Neural progenitor cell (in vitro differentiated cells): ENCODE data around the gene PROM2.

Experiments
- CTCF ChIP-seq: fragments of 200-600 bp; sonication (generic); IDR thresholded peaks from 2 replicates; pipeline ENCODE4 v1.5.1; 2017; ENCODE audit warnings: antibody characterized with exemption, mild to moderate bottlenecking
- EZH2phosphoT487 ChIP-seq: fragments of 200-600 bp; sonication (generic); IDR thresholded peaks from 2 replicates; pipeline ENCODE4 v1.6.1; 2017; ENCODE audit warnings: antibody characterized with exemption

GRCh38 chr2:95307036-95307435 is 32.8 kb downstream of the PROM2 start:
- TF ChIP-seq CTCF = no peak
- no peak for TF ChIP-seq EZH2phosphoT487
